ENCODE measurements around the gene PNCK.
A peak's percentile ranks its signal among the peaks of the same experiment; 100 is the strongest.

GRCh38 chrX:153649178-153649914 lies 24.3 kb downstream of the PNCK start:
- TF ChIP-seq EZH2 (optimal IDR thresholded peaks at IDR 0.05; ENCODE audit: low read depth, low read length) (no peak), CTCF (IDR thresholded peaks at IDR 0.05; ENCODE audit: low read length) (peak; percentile 43), EZH2phosphoT487 (IDR thresholded peaks at IDR 0.05; ENCODE audit: low read length) (no peak)
